ENCODE results near the gene PWWP2B. TPM values are rescaled to one million over a fixed set of nuclear protein-coding genes. Genes with fewer than 3 reads are reported as not detected.
A peak's percentile ranks its signal among the peaks of the same experiment; 100 is the strongest.

PWWP2B gene
- total and polyA plus RNA-seq, 10 of the 15 experiments (the other 5 are each of a cell fraction or from before 2014, with no cell fraction given) = 0.04 to 0.87 (median 0.35) TPM; not detected in 4

GRCh38 chr10:132408367-132408781, 11.4 kb downstream of the PWWP2B start:
- 27% methylated on average over 17 of the region's 20 CpGs for WGBS (ENCODE audit: insufficient coverage, insufficient replicate concordance, low lambda C conversion rate, missing lambda C conversion rate)
- peak overlapping the region; percentile 33; the same call in 1 of the 2 replicates for H2AFZ ChIP-seq (ENCODE audit: control insufficient read depth, low read depth, low read length)
- no peaks in the 10 kb centered on the region for H3K79me2 ChIP-seq (ENCODE audit: control insufficient read depth, insufficient read depth, low read length)
- FAIRE-seq = no peak
- no peak overlapping the region for H3K4me2 ChIP-seq (ENCODE audit: control insufficient read depth, insufficient read depth)
- H3K4me3 ChIP-seq = no peak overlapping the region
- BruUV-seq (replicated peaks) = no TSS peak
- ChIA-PET RAD21 (ENCODE audit: unreplicated experiment) (no interaction called here), POLR2A (no interaction called here), CTCF (no interaction called here), SMC1A (ENCODE audit: uncharacterized antibody, unreplicated experiment) (no interaction called here)
- H3K27me3 ChIP-seq (replicated peaks in 1 of 2; ENCODE audit: control insufficient read depth in 2 of 2, insufficient read depth in 2 of 2, low read length in 1 of 2) = no peaks in the 10 kb centered on the region
- H3K9me3 ChIP-seq (replicated peaks; ENCODE audit: control insufficient read depth, insufficient read depth, low read length) = no peaks in the 10 kb centered on the region
- no peaks in the 10 kb centered on the region for H3K36me3 ChIP-seq (ENCODE audit: control insufficient read depth in 2 of 2, insufficient read depth in 2 of 2, low read length in 1 of 2)
- no peak for DNase-seq (ENCODE audit: low read depth, low spot score)
- H3K4me1 ChIP-seq (ENCODE audit: control insufficient read depth, insufficient read depth, low read length) = no peaks in the 10 kb centered on the region
- intact Hi-C loops (cut with micrococcal nuclease; ENCODE audit: unreplicated experiment) (no loop called here), in situ Hi-C loops (cut with MboI) (no loop called here)
- TF ChIP-seq RELB (IDR thresholded peaks at IDR 0.05; ENCODE audit: low read depth) = no peak
- TF ChIP-seq CREB1 (IDR thresholded peaks at IDR 0.05; ENCODE audit: low read depth) = no peak
- no peak for TF ChIP-seq EED (IDR thresholded peaks at IDR 0.05; ENCODE audit: low read depth)
- TF ChIP-seq E2F4 (IDR thresholded peaks at IDR 0.05; ENCODE audit: low read depth, low read length) = no peak
- TF ChIP-seq YY1 (IDR thresholded peaks at IDR 0.05; ENCODE audit: low read depth, low read length) = no peak
- no peak for TF ChIP-seq ATF3 (IDR thresholded peaks at IDR 0.05; ENCODE audit: borderline replicate concordance, extremely low read depth, low read depth, low read length)
- TF ChIP-seq SMC3 (IDR thresholded peaks at IDR 0.05; ENCODE audit: borderline replicate concordance, low read length) = no peak
- TF ChIP-seq STAT3 (IDR thresholded peaks at IDR 0.05; ENCODE audit: low read depth, low read length) = no peak
- TF ChIP-seq IKZF1 (conservative IDR thresholded peaks at IDR 0.05) = no peak
- no peak for TF ChIP-seq IRF4 (IDR thresholded peaks at IDR 0.05; ENCODE audit: low read depth, low read length)
- no peak for TF ChIP-seq SREBF1 (IDR thresholded peaks at IDR 0.05; ENCODE audit: low read length)
- TF ChIP-seq CHD2 (IDR thresholded peaks at IDR 0.05; ENCODE audit: borderline replicate concordance, low read depth, low read length) = no peak
- TF ChIP-seq ZNF207 (IDR thresholded peaks at IDR 0.05; ENCODE audit: borderline replicate concordance) = no peak
- no peak for TF ChIP-seq EGR1 (IDR thresholded peaks at IDR 0.05; ENCODE audit: borderline replicate concordance in 1 of 2, low read depth in 2 of 2, low read length in 2 of 2)
- no peak for TF ChIP-seq EZH2 (IDR thresholded peaks at IDR 0.05; ENCODE audit: borderline replicate concordance, control insufficient read depth, low read depth, low read length)
- no peak overlapping the region for H3K27ac ChIP-seq (ENCODE audit: control insufficient read depth, insufficient read depth)
- H4K20me1 ChIP-seq (ENCODE audit: control insufficient read depth, insufficient read depth) = no peaks in the 10 kb centered on the region
- no peak overlapping the region for H3K9ac ChIP-seq (ENCODE audit: control insufficient read depth, insufficient read depth, low read length)
- ATAC-seq = peak; percentile 31
